Fibroblast of peridontal ligament (primary cell): ENCODE results near the gene CEMP1.
A peak's percentile ranks its signal among the peaks of the same experiment; 100 is the strongest.

Experiments
- DNase-seq: peaks from one replicate; pipeline ENCODE4 v3.0.0-alpha.2; 2010; ENCODE audit errors: extremely low read depth

Gene CEMP1

DNA sequence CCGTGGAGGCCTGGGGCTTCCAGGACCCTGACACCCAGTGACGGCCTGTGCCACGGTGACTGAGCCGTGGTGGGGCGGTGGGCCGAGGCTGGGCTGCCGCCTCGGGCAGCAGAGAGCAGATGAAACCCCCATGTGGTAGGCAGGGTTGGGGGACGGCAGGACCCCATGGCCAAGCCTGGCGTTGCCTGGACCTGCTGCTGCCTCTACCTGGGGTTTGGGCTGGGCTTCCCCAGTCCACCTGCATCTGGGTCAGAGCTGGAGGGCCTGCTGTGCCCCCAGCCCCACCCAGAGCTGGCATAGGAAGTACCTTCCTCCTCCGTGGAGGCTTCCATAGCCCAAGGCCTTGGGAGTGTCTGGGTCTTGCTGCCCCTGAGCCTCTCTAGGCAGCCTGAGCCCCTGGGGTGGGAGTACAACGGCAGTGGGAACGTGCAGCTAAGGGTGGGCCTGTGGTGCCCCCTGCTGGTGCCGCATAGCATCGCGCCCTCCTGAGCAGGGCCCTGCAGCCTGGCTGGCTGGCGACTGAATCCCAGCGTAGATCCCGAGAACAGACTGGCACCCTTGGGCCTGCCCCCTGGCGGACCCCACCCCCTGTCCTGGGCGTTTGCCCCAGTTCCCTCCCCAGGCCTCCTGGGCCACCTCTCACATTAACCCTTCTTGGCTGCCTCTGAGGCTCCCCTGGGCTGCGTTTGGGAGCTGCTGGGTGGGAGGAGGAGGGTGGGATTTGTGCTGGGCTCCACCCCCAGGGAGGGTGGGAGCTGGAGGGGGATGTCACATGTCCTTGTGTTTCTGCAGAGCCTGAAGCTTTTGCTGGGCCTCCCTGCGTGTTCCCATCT lies 30.1 kb downstream of the CEMP1 start:
- DNase-seq, result peak; percentile 73

- no peak for DNase-seq
Observed at GRCh38 chr16:2500430-2500917, 30.7 kb downstream of the CEMP1 start.

- DNase-seq, result no peak
Observed at GRCh38 chr16:2499890-2500429, 31.2 kb downstream of the CEMP1 start.

GRCh38 chr16:2499454-2499853 lies 31.8 kb downstream of the CEMP1 start:
- no peak for DNase-seq

- no peak for DNase-seq
Observed at GRCh38 chr16:2498531-2499253, 32.5 kb downstream of the CEMP1 start.

GRCh38 chr16:2497695-2498484 lies 33.3 kb downstream of the CEMP1 start:
- DNase-seq, result no peak

DNA sequence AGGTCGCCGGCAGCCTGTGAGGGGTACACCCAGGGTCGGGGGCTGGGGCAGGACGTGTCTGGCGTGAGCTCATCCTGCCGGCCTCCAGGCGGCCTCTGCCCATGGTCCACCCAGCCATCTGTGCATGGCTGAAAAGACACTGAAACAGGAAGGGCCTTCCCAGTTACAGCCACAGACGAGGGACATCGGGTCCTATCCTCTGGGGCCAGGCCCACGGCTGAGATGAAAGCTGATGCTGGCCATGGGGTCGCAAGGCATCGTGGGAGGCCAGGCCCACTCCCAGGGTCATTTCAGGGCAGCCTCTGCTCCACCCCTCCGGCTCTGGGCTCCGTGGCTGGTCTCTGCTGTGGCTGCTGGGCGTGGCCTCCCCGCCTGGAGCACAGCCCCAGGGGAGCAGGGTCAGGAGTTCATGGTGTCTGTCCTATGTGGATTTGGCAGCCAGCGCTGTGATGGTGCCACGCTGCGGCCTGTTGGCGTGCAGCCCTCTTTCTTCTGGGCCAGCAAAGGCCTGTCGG lies 34.0 kb downstream of the CEMP1 start:
- no peak for DNase-seq

DNA sequence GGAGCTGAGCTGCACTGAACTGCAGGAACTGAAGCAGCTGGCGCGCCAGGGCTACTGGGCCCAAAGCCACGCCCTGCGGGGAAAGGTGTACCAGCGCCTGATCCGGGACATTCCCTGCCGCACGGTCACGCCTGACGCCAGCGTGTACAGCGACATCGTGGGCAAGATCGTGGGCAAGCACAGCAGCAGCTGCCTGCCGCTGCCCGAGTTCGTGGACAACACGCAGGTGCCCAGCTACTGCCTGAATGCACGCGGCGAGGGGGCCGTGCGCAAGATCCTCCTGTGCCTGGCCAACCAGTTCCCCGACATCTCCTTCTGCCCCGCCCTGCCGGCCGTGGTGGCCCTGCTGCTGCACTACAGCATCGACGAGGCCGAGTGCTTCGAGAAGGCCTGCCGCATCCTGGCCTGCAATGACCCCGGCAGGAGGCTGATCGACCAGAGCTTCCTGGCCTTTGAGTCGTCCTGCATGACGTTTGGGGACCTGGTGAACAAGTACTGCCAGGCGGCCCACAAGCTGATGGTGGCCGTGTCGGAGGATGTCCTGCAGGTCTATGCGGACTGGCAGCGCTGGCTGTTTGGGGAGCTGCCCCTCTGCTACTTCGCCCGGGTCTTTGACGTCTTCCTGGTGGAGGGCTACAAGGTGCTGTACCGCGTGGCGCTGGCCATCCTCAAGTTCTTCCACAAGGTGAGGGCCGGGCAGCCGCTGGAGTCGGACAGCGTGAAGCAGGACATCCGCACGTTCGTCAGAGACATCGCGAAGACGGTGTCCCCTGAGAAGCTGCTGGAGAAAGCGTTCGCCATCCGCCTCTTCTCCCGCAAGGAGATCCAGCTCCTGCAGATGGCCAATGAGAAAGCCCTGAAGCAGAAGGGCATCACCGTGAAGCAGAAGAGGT lies 34.7 kb downstream of the CEMP1 start:
- no peak for DNase-seq

DNA sequence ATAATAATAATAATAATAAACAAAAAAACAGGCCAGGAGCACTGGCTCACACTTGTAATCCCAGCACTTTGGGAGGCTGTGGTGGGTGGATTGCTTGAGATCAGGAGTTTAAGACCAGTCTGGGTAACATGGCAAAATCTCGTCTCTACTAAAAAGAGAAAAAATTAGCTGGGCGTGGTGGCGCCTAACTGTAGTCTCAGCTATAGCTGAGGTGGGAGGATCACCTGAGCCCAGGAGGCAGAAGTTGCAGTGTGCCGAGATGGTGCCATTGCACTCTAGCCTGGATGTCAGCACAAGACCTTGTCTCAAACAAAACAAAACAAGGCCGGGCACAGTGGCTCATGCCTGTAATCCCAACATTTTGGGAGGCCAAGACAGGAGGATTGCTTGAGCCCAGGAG lies 36.2 kb downstream of the CEMP1 start:
- DNase-seq, result no peak

DNA sequence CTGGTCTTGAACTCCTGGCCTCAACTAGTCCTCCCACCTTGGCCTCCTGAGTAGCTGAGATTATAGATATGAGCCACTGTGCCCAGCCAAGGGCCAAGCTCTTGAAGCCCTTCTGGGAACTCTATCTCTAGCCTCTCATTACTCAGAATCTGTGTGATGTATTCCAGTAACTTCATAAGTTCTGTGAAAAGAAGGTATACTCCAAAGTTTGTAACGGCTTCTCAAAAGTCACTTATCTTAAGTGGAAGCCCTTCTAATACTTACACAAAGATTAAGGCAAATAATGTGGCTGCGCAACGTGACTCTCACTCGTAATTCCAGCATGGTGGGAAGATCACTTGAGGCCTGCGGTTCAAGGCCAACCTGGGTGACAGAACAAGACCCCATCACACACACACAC lies 36.6 kb downstream of the CEMP1 start:
- no peak for DNase-seq

GRCh38 chr16:2493605-2494004 lies 37.6 kb downstream of the CEMP1 start:
- DNase-seq, result no peak

DNA sequence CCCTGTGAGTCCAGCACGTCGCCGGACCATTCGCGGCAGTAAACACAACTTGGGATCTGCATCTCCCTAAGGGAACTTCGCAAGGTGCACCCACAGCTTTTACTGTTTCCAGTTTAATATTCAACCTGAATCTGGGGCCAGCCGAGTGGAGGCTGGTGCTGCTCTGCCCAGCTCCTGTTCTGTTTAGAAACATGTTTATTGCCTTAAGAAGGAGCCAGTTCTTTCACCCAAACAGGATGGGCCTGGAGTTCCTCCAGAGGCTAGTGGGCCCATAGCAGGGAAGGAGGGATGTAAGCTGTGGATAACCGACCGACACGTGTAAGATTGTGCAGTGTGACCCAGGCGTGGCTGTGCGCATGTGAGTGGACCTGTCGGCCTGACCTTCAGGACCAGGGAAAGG lies 38.9 kb downstream of the CEMP1 start:
- no peak for DNase-seq

DNA sequence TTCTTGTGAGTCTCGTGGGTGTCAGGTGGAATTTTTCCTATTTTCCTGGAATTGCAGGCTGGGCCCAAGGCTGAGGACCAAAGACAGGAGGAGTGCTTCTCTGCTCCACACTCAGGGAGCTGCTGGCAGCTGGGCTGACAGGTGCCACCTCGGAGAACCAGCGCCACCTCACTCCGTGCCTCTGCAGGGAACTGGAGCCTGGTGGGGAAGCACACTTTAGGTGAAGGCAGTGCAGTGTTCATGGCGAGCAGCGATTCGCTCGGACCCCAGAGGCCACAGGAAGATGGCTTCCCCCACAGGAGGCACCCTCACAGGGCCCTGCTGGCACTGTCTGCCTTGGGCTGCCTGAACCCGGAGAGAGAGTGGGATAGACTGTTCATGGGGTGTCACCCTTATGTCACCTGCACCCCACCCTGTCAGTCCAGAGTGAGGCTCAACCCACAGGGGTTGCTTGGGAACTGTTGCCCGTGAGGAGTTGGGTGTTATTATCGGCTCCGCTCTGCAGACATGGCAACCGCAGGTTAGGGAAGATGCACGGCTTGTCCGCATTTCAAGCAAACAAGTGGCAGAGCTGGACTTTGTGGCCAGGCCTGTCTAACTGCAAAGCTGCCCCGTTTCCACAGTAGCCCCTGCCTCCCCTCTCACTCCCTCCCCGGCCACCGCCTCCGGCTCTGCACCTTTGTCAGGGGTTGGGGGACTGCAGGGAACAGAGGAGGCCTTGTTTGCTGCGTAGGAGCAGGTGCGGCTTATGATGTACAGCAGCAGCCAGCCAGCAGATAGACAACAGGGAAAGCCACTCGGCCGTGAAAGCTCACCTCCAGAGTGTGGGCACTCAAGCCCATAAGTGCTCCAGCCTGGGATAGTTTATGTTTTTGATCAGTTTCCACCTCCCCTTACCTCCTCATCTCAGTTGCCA lies 40.8 kb downstream of the CEMP1 start:
- no peak for DNase-seq

DNA sequence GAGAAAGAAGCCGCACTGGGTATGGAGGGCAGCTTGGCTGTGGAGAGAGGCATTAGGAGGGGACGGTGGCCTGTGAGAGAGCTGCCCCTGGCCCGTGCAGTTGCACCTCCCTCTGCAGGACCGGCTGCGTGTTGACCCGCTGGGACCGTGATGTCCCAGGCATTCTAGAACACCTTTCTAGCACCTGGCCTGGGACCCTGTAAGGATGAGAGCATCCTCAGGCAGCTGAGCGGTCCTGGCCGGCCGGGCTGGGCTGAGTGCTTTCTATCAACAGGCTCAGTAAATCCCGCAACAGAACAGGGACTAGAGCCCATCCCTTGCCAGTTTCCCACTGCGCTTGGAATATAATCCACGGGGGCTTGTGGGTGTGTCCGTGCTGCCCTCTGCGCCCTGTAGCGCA lies 41.6 kb downstream of the CEMP1 start:
- DNase-seq, result no peak

GRCh38 chr16:2487903-2488531 lies 43.2 kb downstream of the CEMP1 start:
- no peak for DNase-seq

GRCh38 chr16:2487517-2487842 lies 43.7 kb downstream of the CEMP1 start:
- no peak for DNase-seq

DNA sequence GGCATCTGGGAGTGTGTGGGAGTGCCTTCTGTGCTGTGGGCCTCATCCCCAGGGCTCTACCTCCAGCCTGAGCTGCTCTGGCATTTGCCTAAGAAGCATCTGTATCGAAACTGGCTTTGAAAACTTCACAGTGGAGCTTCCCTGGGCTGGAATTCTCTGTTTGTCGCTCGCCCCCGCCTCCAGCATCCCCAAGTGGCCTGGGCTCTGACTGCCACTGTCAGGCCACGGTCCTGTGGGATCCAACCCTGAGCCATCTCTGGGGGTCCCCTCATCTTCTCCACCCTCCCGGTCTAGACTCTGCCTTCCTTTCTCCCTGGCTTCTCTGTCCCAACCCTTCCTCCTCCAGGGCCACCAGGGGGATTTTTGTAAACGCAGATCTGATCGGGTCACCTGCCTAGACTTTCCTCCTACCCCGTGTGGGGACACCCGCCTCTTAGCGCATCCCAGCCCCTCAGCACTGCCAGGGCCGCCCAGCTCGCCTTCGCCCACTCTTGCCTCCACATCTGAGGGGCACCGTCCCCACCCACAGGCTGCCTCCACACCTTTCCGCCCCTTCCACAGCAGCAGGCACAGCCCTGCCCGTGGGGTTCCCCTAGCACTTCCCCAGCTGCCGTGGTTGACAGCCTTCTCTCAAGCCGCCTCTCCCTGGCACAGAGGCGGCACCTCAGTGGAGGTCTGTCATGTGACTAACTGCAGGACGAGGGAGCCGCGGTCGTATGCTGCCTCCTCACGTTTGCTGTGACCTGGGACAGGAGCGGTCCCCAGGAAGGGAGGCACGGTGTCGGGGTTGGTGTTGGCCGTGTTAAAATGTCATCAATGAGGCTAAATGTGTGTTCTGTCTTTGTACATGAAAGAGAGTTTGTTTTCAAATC lies 44.3 kb downstream of the CEMP1 start:
- no peak for DNase-seq

DNA sequence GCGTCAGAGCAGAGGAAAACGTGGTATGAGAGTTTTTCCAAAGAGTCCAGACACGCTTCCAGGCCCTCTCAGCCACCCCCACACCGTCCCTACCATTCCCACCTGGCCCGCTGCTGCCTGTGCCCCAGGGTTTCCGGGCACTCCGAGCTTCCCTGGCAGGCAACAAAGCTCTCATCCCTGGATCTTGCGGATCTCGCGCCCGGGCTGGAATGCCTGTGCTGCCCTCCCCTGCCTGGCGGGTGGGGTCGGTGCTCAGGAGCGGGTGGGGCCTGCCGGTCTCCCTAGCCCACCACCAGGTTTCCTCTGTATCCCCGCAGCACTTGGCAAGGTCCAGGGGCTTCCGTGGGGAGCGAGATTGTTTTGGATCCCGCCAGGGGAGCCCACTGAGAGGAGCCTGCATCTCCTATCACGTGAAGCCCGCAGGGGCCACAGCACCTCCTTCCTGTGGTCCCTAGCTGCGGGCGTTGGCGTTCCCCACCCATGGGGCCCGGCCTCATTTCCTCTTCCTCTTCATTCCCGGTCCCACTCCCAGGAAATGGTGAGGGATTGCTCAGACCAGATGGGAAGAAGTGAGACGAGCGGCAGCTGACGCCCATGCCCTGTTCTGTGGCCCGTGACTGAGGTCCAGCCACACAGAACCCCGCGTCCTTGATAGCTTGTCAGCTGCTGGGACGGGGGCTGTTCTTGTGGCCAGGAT lies 45.2 kb downstream of the CEMP1 start:
- DNase-seq, result no peak
